ENCODE data around the gene NLGN2. TPM values are rescaled to one million over a fixed set of nuclear protein-coding genes. Genes with fewer than 3 reads are reported as not detected.

NLGN2 gene
- polyA plus RNA-seq, 1 experiment: 8.9 TPM

DNA sequence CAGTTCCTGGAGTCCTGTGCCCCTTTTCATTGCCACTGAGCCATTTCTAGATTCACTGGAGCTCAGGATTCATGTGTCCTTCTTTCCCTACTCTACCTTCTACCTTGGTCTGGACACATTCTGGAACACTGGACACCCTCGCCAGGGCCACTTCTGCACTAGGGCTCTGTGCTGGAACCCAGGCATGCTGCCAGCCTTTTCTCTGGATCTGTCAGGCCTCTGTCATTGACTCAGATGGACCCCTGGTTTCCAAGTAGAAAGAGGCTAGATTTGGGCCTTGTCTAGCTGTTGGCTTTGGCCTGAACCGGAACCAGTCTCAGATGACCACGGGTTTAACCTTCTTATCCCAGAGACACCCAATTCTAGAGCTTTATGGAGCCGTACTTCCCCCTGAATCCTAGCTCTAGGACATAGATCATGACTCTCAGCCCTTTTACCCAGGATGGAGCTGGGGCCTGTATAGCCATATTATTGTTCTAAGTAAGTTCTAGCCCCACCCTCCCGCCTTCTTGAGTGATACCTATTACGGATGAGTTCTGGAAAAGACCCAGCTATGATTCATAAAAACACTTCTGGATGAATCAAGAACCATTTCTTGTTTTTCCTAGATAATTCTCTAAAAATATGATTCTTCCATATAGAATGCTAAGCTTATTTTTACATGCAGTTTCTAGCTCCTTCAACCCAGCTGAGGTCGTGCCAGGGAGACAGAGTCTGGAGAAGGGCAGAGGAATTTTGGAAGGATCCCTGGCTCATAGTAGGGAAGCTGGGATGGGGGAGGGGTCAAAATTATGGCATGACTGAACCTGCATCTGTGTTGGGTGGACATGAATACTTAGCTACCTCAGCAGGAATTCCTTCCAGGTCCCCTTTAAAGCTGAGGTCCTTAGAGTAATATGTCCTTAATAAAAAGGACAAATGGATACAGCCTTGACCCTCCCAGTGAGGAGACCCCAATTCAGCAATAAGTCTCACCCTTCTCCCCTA is 36.1 kb downstream of the NLGN2 start:
- no peak for DNase-seq (ENCODE audit: low read depth, low spot score)
- no peak overlapping the region for H3K27ac ChIP-seq (ENCODE audit: low read depth, low read length)
- H3K27me3 ChIP-seq (ENCODE audit: control insufficient read depth, insufficient read depth, low read length): peaks cover 28% of the 10 kb centered on the region
- no peaks in the 10 kb centered on the region; the same call in 1 of the 2 replicates for H3K9me3 ChIP-seq (ENCODE audit: control insufficient read depth, insufficient read depth, low read length)
- CTCF ChIA-PET: interaction anchor here (0.6 to 1.9 kb wide), 4 partner anchors 71 to 201 kb away, joined by 3 to 6 read pairs (median 4); partner anchors contain the start of gene GABARAP
- POLR2A ChIA-PET: interaction anchor here (0.6 to 1.5 kb wide), 5 partner anchors 8 to 40 kb away, joined by 3 to 6 read pairs (median 3); partner anchors contain the start of genes POLR2A and TMEM102
- no peak overlapping the region for H3K4me3 ChIP-seq (ENCODE audit: low read depth, low read length)
- TF ChIP-seq, protein P1, sequence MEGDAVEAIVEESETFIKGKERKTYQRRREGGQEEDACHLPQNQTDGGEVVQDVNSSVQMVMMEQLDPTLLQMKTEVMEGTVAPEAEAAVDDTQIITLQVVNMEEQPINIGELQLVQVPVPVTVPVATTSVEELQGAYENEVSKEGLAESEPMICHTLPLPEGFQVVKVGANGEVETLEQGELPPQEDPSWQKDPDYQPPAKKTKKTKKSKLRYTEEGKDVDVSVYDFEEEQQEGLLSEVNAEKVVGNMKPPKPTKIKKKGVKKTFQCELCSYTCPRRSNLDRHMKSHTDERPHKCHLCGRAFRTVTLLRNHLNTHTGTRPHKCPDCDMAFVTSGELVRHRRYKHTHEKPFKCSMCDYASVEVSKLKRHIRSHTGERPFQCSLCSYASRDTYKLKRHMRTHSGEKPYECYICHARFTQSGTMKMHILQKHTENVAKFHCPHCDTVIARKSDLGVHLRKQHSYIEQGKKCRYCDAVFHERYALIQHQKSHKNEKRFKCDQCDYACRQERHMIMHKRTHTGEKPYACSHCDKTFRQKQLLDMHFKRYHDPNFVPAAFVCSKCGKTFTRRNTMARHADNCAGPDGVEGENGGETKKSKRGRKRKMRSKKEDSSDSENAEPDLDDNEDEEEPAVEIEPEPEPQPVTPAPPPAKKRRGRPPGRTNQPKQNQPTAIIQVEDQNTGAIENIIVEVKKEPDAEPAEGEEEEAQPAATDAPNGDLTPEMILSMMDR (IDR thresholded peaks at IDR 0.05; ENCODE audit: low read depth, low read length): no peak

DNA sequence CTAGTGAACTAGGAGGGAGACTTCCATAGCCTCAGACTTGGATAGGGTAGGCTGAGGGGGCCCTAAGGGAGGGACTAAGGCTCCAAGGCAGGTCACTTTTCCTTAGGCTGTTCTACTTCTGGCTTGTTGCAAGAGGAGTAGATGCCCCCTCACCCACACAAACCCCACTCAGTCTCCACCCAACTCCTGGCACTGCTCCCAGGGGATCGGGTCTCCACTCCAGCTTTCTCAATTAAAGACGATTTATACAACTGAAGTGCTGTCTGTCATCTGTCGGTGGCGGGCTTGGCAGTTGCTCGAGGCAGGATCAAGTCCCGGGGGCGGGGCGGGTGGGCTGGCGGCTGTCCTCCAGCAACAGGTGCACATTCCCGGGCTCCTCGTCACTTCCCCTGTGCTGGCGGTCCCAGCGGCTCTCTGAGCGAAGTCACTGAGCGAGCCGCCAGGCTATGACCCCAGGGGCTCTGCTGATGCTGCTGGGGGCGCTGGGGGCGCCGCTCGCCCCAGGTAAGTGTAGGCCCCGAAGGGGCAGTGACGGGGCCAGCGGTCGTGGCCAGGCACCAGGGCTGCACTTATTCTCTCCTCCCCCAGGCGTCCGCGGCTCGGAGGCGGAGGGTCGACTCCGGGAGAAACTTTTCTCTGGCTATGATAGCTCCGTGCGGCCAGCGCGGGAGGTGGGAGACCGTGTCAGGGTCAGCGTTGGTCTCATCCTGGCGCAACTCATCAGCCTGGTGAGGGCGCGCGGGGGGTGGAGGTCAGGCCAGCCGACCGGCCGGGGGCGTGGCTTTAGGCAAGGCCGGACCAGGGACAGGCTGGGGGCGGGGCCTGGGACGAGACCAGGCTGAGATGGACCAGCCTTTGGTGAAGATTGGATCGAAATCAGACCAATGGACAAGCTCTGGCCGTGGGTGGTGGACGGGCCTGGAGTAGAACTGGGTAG is 37.3 kb downstream of the NLGN2 start, which contains the start of gene CHRNB1:
CHRNB1 (plus strand) TSS at position 380 of the 937 bp plus-strand sequence; CDS start at position 447, 67 bp downstream.
- ChIA-PET CTCF (interaction anchor here (0.8 to 3.6 kb wide), 2 partner anchors 8 to 22 kb away, joined by 7 to 14 read pairs; no protein-coding TSS in a partner anchor), POLR2A (interaction anchor here (0.7 to 1.5 kb wide), 2 partner anchors 8 to 39 kb away, joined by 3 to 6 read pairs; partner anchors contain the start of gene POLR2A)
- H3K4me3 ChIP-seq (ENCODE audit: low read depth, low read length): peak within 1 kb of the TSS; percentile 46
- H3K27ac ChIP-seq (ENCODE audit: low read depth, low read length): no peak within 1 kb of the TSS
- TF ChIP-seq, protein P1 (IDR thresholded peaks at IDR 0.05; ENCODE audit: low read depth, low read length): no peak
- H3K9me3 ChIP-seq (ENCODE audit: control insufficient read depth, insufficient read depth, low read length): no peaks in the 10 kb centered on the region; the same call in 1 of the 2 replicates
- H3K27me3 ChIP-seq (ENCODE audit: control insufficient read depth, insufficient read depth, low read length): peaks cover 20% of the 10 kb centered on the region
- no peak for DNase-seq (ENCODE audit: low read depth, low spot score)

DNA sequence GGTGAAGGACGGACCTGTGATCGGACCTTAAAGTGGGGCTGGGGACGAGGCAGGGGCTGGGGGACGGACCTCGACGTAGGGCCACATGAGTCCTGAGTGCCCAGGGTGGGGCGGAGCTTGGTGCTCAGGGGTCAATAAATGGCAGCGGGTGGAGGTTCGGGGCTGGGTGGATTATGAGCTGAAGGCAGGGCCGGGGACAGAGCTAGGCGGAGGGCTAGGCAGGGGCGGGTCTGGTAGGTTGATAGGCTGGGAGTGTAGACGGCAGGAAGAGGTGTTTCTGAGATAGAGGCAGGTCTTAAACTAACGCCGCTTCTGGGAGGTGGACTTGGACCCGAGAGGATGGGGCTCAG is 37.9 kb downstream of the NLGN2 start:
- Histone ChIP-seq H3K9me3 (ENCODE audit: control insufficient read depth, insufficient read depth, low read length) (no peaks in the 10 kb centered on the region; the same call in 1 of the 2 replicates), H3K27me3 (ENCODE audit: control insufficient read depth, insufficient read depth, low read length) (peaks cover 14% of the 10 kb centered on the region), H3K4me3 (ENCODE audit: low read depth, low read length) (peak overlapping the region; percentile 46; the same call in 1 of the 2 replicates), H3K27ac (ENCODE audit: low read depth, low read length) (no peak overlapping the region)
- DNase-seq (ENCODE audit: low read depth, low spot score): no peak
- CTCF ChIA-PET: interaction anchor here (0.8 to 3.6 kb wide), 2 partner anchors 9 to 22 kb away, joined by 7 to 14 read pairs; no protein-coding TSS in a partner anchor
- TF ChIP-seq, protein P1 (IDR thresholded peaks at IDR 0.05; ENCODE audit: low read depth, low read length): no peak
- POLR2A ChIA-PET: interaction anchor here (0.6 to 1.0 kb wide), 4 partner anchors 9 to 116 kb away, joined by 3 to 8 read pairs (median 5); partner anchors contain the start of gene TMEM102

DNA sequence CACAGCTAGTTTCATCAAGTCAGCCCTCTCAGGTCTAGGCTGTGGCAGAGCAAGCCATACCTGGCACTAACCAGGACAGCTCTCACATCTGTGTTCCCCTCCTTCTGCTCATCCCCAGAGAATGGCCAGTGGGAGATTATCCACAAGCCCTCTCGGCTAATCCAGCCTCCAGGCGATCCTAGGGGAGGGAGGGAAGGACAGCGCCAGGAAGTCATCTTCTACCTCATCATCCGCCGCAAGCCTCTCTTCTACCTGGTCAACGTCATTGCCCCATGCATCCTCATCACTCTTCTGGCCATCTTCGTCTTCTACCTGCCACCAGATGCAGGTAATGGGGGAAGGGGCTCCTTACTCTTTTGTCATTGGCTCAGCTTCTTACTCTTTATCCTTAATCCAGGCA is 40.8 kb downstream of the NLGN2 start:
- TF ChIP-seq, protein P1 (IDR thresholded peaks at IDR 0.05; ENCODE audit: low read depth, low read length): no peak
- CTCF ChIA-PET: interaction anchor here (0.6 to 3.6 kb wide), 2 partner anchors 8 to 12 kb away, joined by 3 to 14 read pairs; no protein-coding TSS in a partner anchor

More for the DNA sequence above, 40.8 kb downstream of the NLGN2 start:
- POLR2A ChIA-PET: interaction anchor here (0.7 kb wide), 1 partner anchor 118 kb away, joined by 4 read pairs; no protein-coding TSS in a partner anchor
- no peak for DNase-seq (ENCODE audit: low read depth, low spot score)
- no peak overlapping the region for H3K4me3 ChIP-seq (ENCODE audit: low read depth, low read length)
- H3K9me3 ChIP-seq (ENCODE audit: control insufficient read depth, insufficient read depth, low read length): no peaks in the 10 kb centered on the region; the same call in 1 of the 2 replicates
- peaks cover 12% of the 10 kb centered on the region for H3K27me3 ChIP-seq (ENCODE audit: control insufficient read depth, insufficient read depth, low read length)
- H3K27ac ChIP-seq (ENCODE audit: low read depth, low read length): no peak overlapping the region

Data from AG04450 (cell line).